K562 (cell line): Measurements from ENCODE around the gene RPL7A. TPM values are rescaled to one million over a fixed set of nuclear protein-coding genes. Genes with fewer than 3 reads are reported as not detected.
A peak's percentile ranks its signal among the peaks of the same experiment; 100 is the strongest.

ENCODE experiments used
- BRCA1 ChIP-seq, 2 experiments: fragments of 450-650 bp in 1 of 2; sonication (generic) in 1 of 2; formaldehyde crosslinking in 1 of 2; IDR thresholded peaks; 2 replicates each; pipeline versions ENCODE4 v1.5.0 to v1.6.1; 2017 to 2020; ENCODE audit warnings: mild to moderate bottlenecking in 1 of 2, missing genetic modification reagents in 1 of 2
- CEBPB ChIP-seq: fragments of 450-650 bp; IDR thresholded peaks from 2 replicates; pipeline ENCODE4 v1.6.1; 2016; ENCODE audit warnings: missing genetic modification characterization, missing compliant biosample characterization
- DIDO1 ChIP-seq: fragments of 450-650 bp; IDR thresholded peaks from 2 replicates; pipeline ENCODE4 v1.6.1; 2016; ENCODE audit warnings: low read depth, missing biosample characterization, missing genetic modification characterization
- GABPB2 ChIP-seq: fragments of 250-450 bp; sonication (Bioruptor Pico); conservative IDR thresholded peaks from 2 replicates; pipeline ENCODE4 v1.5.1; 2021; ENCODE audit warnings: mild to moderate bottlenecking
- GTF3C2 ChIP-seq: IDR thresholded peaks from 3 replicates; pipeline ENCODE4 v1.6.1; 2011; ENCODE audit warnings: borderline replicate concordance, mild to moderate bottlenecking, moderate library complexity; ENCODE audit not compliant: insufficient read length; ENCODE audit errors: extremely low read depth
- HES1 ChIP-seq: fragments of 450-650 bp; IDR thresholded peaks from 2 replicates; pipeline ENCODE4 v1.6.1; 2016; ENCODE audit warnings: low read depth, mild to moderate bottlenecking, moderate library complexity
- MTF1 ChIP-seq: fragments of 250-450 bp; sonication (Bioruptor Pico); IDR thresholded peaks from 2 replicates; pipeline ENCODE4 v1.9.0; 2021; ENCODE audit warnings: moderate library complexity, mild to moderate bottlenecking, inconsistent platforms, borderline replicate concordance
- MYC ChIP-seq, 2 experiments: fragments of 250-450 bp in 1 of 2; sonication (Bioruptor Pico) in 1 of 2; IDR thresholded peaks; 2 replicates each; pipeline versions ENCODE4 v1.5.1 to v1.6.1; 2012 to 2021; ENCODE audit warnings: low read depth in 2 of 2, borderline replicate concordance in 1 of 2, improper control_type of control experiment in 1 of 2, low read length in 1 of 2, mild to moderate bottlenecking in 1 of 2, moderate library complexity in 1 of 2
- NEUROD1 ChIP-seq: fragments of 150-350 bp; IDR thresholded peaks from 2 replicates; pipeline ENCODE4 v1.6.1; 2014; ENCODE audit warnings: borderline replicate concordance, low read length, low read depth; ENCODE audit not compliant: partially characterized antibody
- PCBP1 ChIP-seq: fragments of 200-400 bp; formaldehyde crosslinking; IDR thresholded peaks from 2 replicates; pipeline ENCODE4 v1.6.1; 2018; ENCODE audit warnings: mild to moderate bottlenecking, low read depth, low read length; ENCODE audit not compliant: poor library complexity, severe bottlenecking
- PHF20 ChIP-seq: fragments of 450-650 bp; IDR thresholded peaks from 2 replicates; pipeline ENCODE4 v1.6.1; 2018; ENCODE audit not compliant: partially characterized antibody
- SMAD3 ChIP-seq: fragments of 450-650 bp; formaldehyde crosslinking; conservative IDR thresholded peaks from 2 replicates; pipeline ENCODE4 v1.4.0; 2020; ENCODE audit warnings: mild to moderate bottlenecking
- SRF ChIP-seq, 2 experiments: fragments of 250-450, 450-650 bp in 1 of 2; sonication (Bioruptor Pico) in 1 of 2; sonication (generic) in 1 of 2; formaldehyde crosslinking; IDR thresholded peaks; 2 replicates each; pipeline versions ENCODE4 v1.5.0 to v1.5.1; 2020 to 2022; ENCODE audit warnings: mild to moderate bottlenecking in 1 of 2, missing genetic modification reagents in 1 of 2
- XRCC4 ChIP-seq: IDR thresholded peaks from one replicate; pipeline ENCODE4 v1.6.1; 2011; ENCODE audit not compliant: insufficient read depth, insufficient read length; ENCODE audit errors: extremely low read depth
- ZKSCAN1 ChIP-seq: fragments of 150-350 bp; IDR thresholded peaks from 2 replicates; pipeline ENCODE4 v1.6.1; 2016; ENCODE audit warnings: low read depth, low read length
- ZNF146 ChIP-seq: IDR thresholded peaks from one replicate; pipeline ENCODE4 v1.6.1; 2018; ENCODE audit warnings: missing compliant biosample characterization; ENCODE audit not compliant: unreplicated experiment
- ZNF41 ChIP-seq: fragments of 250-450 bp; sonication (Bioruptor Pico); conservative IDR thresholded peaks from 2 replicates; pipeline ENCODE4 v1.4.0; 2020; ENCODE audit warnings: mild to moderate bottlenecking
- polyA plus RNA-seq, 8 experiments: library from polyadenylated mRNA; depleted of rRNA in 4 of 8; stranded (reverse) in 5 of 8; unstranded in 3 of 8; fragments of >200 nt; fragmentation: Nextera tagmentation in 2 of 8; fragmentation: Illumina TruSeq in 1 of 8; extraction: Ambion mirVana in 2 of 8; extraction: Trizol in 1 of 8; gene quantifications; 2 replicates each; pipeline versions ENCODE4 v1.2.1 to v1.2.3, GENCODE V29; 2011 to 2014; ENCODE audit warnings: inconsistent platforms in 1 of 8, missing spikeins in 1 of 8
- total RNA-seq, 7 experiments: library from RNA; depleted of rRNA in 6 of 7; stranded (reverse); fragments of >200 nt in 6 of 7; fragmentation: Illumina TruSeq in 2 of 7; extraction: Trizol in 2 of 7; gene quantifications; 2 replicates each; pipeline versions ENCODE4 v1.2.1 to v1.2.3, GENCODE V29; 2011 to 2021; ENCODE audit warnings: low replicate concordance in 1 of 7

RPL7A gene
- total and polyA plus RNA-seq, 9 of the 15 experiments (the other 6 are each of a cell fraction or from before 2014, with no cell fraction given): 1,935 to 3,760 (median 2,652) TPM

GRCh38 chr9:133335924-133336811 is 11.8 kb upstream of the RPL7A start, which contains the start of gene SURF6 (continued):
- peak; percentile 86 for TF ChIP-seq PHF20
- TF ChIP-seq SRF (CRISPR knock-in tag; IDR thresholded peaks at IDR 0.05): peak in 1 of 2 experiments; percentile 76; a peak in 2 of 4 replicates
- no peak for TF ChIP-seq MTF1 (CRISPR knock-in tag)
- no peak for TF ChIP-seq ZNF41 (CRISPR knock-in tag)
- TF ChIP-seq BRCA1 (IDR thresholded peaks at IDR 0.05): no peak
- no peak for TF ChIP-seq BRCA1 (CRISPR knock-in tag; IDR thresholded peaks at IDR 0.05)
- TF ChIP-seq ZNF146 (CRISPR knock-in tag): no peak
- no peak for TF ChIP-seq HES1
- TF ChIP-seq PCBP1: peak; percentile 82
- TF ChIP-seq SMAD3 (CRISPR knock-in tag): no peak
- TF ChIP-seq MYC (IDR thresholded peaks at IDR 0.05; ENCODE audit: low read depth, low read length): peak; percentile 97
- peak; percentile 72; the same call in 1 of the 2 replicates for TF ChIP-seq MYC (CRISPR knock-in tag; IDR thresholded peaks at IDR 0.05; ENCODE audit: borderline replicate concordance, low read depth)
- no peak for TF ChIP-seq CEBPB
- no peak for TF ChIP-seq GABPB2 (CRISPR knock-in tag)
- peak; percentile 78 for TF ChIP-seq NEUROD1
- no peak for TF ChIP-seq XRCC4
- no peak for TF ChIP-seq ZKSCAN1
- TF ChIP-seq DIDO1 (tag): peak; percentile 80
- TF ChIP-seq GTF3C2: no peak
